ENCODE data around the gene ALAD.

GRCh38 chr9:113360242-113360842 lies 40.7 kb downstream of the ALAD start:
- TF ChIP-seq EZH2 (IDR thresholded peaks at IDR 0.05; ENCODE audit: low read length): no peak
- no peak for TF ChIP-seq CTCF (optimal IDR thresholded peaks at IDR 0.05 in 1 of 3, IDR thresholded peaks at IDR 0.05 in 1 of 3, conservative IDR thresholded peaks at IDR 0.05 in 1 of 3; ENCODE audit: extremely low read depth in 1 of 3, insufficient read depth in 2 of 3, low read length in 3 of 3)
